Measurements from ENCODE around the gene SEPSECS. TPM values are rescaled to one million over a fixed set of nuclear protein-coding genes. Genes with fewer than 3 reads are reported as not detected.
"Not testable (repeated sequence)": the region's sequence is repeated elsewhere in the genome, so short reads cannot be mapped to it uniquely, and the experiment has no call there.

SEPSECS gene
- total and polyA plus RNA-seq, 2 of the 13 experiments (the other 11 are each of a cell fraction or from before 2014, with no cell fraction given) = 9.4 to 14.3 TPM

- no peak for TF ChIP-seq ZBTB42 (CRISPR knock-in tag; IDR thresholded peaks at IDR 0.05)
- Histone ChIP-seq H4K20me1 (ENCODE audit: insufficient read depth, low read length) (no peaks in the 10 kb centered on the region), H3K79me2 (ENCODE audit: insufficient read depth, low read length) (no peaks in the 10 kb centered on the region), H3K4me3 (replicated peaks in 1 of 3; ENCODE audit: insufficient read depth in 1 of 3, low read depth in 2 of 3, low read length in 3 of 3) (no peak overlapping the region), H3K4me2 (ENCODE audit: low read depth, low read length) (no peak overlapping the region), H3K36me3 (replicated peaks in 1 of 2; ENCODE audit: control insufficient read depth in 1 of 2, insufficient read depth in 2 of 2, low read length in 2 of 2) (no peaks in the 10 kb centered on the region), H2AFZ (ENCODE audit: low read length) (no peak overlapping the region), H3K27ac (ENCODE audit: extremely low read length, insufficient read depth, low read length) (no peak overlapping the region), H3K27me3 (ENCODE audit: control insufficient read depth in 1 of 2, insufficient read depth in 2 of 2, low read length in 2 of 2) (peaks cover 1 to 59% of the 10 kb centered on the region in 2 experiments; a peak in 4 of 5 replicates), H3K4me1 (ENCODE audit: insufficient read depth, low read length) (no peaks in the 10 kb centered on the region), H3K9me3 (ENCODE audit: low read length) (no peaks in the 10 kb centered on the region), H3K9ac (ENCODE audit: insufficient read depth, low read depth, low read length) (no peak overlapping the region)
- intact Hi-C loops (cut with micrococcal nuclease; ENCODE audit: unreplicated experiment) = no loop called here
- DNase-seq (ENCODE audit: low spot score) = no peak
- 40% methylated on average over 2 of the region's 4 CpGs for WGBS (ENCODE audit: low lambda C conversion rate)
- BruUV-seq (replicated peaks) = no TSS peak
- CTCF ChIA-PET (ENCODE audit: low intra/inter-chr PET ratio, low total read pairs) = no interaction called here
- ATAC-seq = no peak
- POLR2A ChIA-PET = no interaction called here
- in situ Hi-C loops (cut with HindIII; ENCODE audit: extremely low pct_ligation_motif_present, low pct_unique_long_range_greater_than_20kb) = no loop called here
- no peak for FAIRE-seq
Observed at GRCh38 chr4:25085671-25086070, 74.6 kb downstream of the SEPSECS start.

DNA sequence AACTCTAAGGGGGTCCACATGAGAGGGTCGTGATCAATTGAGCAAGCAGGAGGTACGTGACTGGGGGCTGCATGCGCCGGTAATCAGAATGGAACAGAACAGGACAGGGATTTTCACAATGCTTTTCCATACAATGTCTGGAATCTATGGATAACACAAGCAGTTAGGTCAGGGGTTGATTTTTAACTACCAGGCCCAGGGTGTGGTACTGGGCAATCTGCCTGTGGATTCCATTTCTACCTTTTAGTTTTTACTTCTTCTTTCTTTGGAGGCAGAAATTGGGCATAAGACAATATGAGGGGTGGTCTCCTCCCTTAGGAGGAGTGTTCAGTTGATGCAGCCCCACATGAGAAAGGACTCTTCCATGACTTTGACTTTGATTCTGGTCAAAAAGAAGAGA lies 76.8 kb downstream of the SEPSECS start:
- BruUV-seq (replicated peaks); H3K79me2 ChIP-seq (ENCODE audit: insufficient read depth, low read length); POLR2A ChIA-PET; intact Hi-C loops (cut with micrococcal nuclease; ENCODE audit: unreplicated experiment); H3K36me3 ChIP-seq (replicated peaks in 1 of 2; ENCODE audit: control insufficient read depth in 1 of 2, insufficient read depth in 2 of 2, low read length in 2 of 2); DNase-seq (ENCODE audit: low spot score); H3K9me3 ChIP-seq (ENCODE audit: low read length); ATAC-seq; CTCF ChIA-PET (ENCODE audit: low intra/inter-chr PET ratio, low total read pairs); H3K4me1 ChIP-seq (ENCODE audit: insufficient read depth, low read length); H4K20me1 ChIP-seq (ENCODE audit: insufficient read depth, low read length); H2AFZ ChIP-seq (ENCODE audit: low read length); in situ Hi-C loops (cut with HindIII; ENCODE audit: extremely low pct_ligation_motif_present, low pct_unique_long_range_greater_than_20kb); FAIRE-seq; H3K27ac ChIP-seq (ENCODE audit: extremely low read length, insufficient read depth, low read length); H3K4me2 ChIP-seq (ENCODE audit: low read depth, low read length); H3K4me3 ChIP-seq (replicated peaks in 1 of 3; ENCODE audit: insufficient read depth in 1 of 3, low read depth in 2 of 3, low read length in 3 of 3); H3K9ac ChIP-seq (ENCODE audit: insufficient read depth, low read depth, low read length): not testable (repeated sequence)
- WGBS (ENCODE audit: low lambda C conversion rate) = no CpG with 5 or more reads among the region's 4 CpGs
- H3K27me3 ChIP-seq (ENCODE audit: control insufficient read depth in 1 of 2, insufficient read depth in 2 of 2, low read length in 2 of 2) = peaks cover 1 to 39% of the 10 kb centered on the region in 2 experiments; a peak in 4 of 5 replicates

- Histone ChIP-seq H3K27ac (ENCODE audit: extremely low read length, insufficient read depth, low read length) (no peak overlapping the region), H3K36me3 (replicated peaks in 1 of 2; ENCODE audit: control insufficient read depth in 1 of 2, insufficient read depth in 2 of 2, low read length in 2 of 2) (no peaks in the 10 kb centered on the region), H3K4me2 (ENCODE audit: low read depth, low read length) (no peak overlapping the region), H3K79me2 (ENCODE audit: insufficient read depth, low read length) (no peaks in the 10 kb centered on the region), H3K9ac (ENCODE audit: insufficient read depth, low read depth, low read length) (no peak overlapping the region), H3K9me3 (ENCODE audit: low read length) (no peaks in the 10 kb centered on the region), H4K20me1 (ENCODE audit: insufficient read depth, low read length) (no peaks in the 10 kb centered on the region), H3K27me3 (ENCODE audit: control insufficient read depth in 1 of 2, insufficient read depth in 2 of 2, low read length in 2 of 2) (peaks cover 1 to 26% of the 10 kb centered on the region in 2 experiments; a peak in 4 of 5 replicates), H3K4me1 (ENCODE audit: insufficient read depth, low read length) (no peaks in the 10 kb centered on the region), H2AFZ (ENCODE audit: low read length) (no peak overlapping the region), H3K4me3 (replicated peaks in 1 of 3; ENCODE audit: insufficient read depth in 1 of 3, low read depth in 2 of 3, low read length in 3 of 3) (no peak overlapping the region)
- POLR2A ChIA-PET = no interaction called here
- 36% methylated on average over 5 of the region's 7 CpGs for WGBS (ENCODE audit: low lambda C conversion rate)
- ATAC-seq (no peak), FAIRE-seq (no peak), DNase-seq (ENCODE audit: low spot score) (no peak)
- intact Hi-C loops (cut with micrococcal nuclease; ENCODE audit: unreplicated experiment) (no loop called here), in situ Hi-C loops (cut with HindIII; ENCODE audit: extremely low pct_ligation_motif_present, low pct_unique_long_range_greater_than_20kb) (no loop called here)
- BruUV-seq (replicated peaks) = no TSS peak
- CTCF ChIA-PET (ENCODE audit: low intra/inter-chr PET ratio, low total read pairs) = no interaction called here
- no peak for TF ChIP-seq PITX1 (CRISPR knock-in tag; IDR thresholded peaks at IDR 0.05)
- no peak for TF ChIP-seq SAP130 (CRISPR knock-in tag; IDR thresholded peaks at IDR 0.05; ENCODE audit: low read depth)
- TF ChIP-seq, protein P1, sequence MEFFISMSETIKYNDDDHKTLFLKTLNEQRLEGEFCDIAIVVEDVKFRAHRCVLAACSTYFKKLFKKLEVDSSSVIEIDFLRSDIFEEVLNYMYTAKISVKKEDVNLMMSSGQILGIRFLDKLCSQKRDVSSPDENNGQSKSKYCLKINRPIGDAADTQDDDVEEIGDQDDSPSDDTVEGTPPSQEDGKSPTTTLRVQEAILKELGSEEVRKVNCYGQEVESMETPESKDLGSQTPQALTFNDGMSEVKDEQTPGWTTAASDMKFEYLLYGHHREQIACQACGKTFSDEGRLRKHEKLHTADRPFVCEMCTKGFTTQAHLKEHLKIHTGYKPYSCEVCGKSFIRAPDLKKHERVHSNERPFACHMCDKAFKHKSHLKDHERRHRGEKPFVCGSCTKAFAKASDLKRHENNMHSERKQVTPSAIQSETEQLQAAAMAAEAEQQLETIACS (CRISPR knock-in tag; IDR thresholded peaks at IDR 0.05) = no peak
- TF ChIP-seq ZNF615 (CRISPR knock-in tag; IDR thresholded peaks at IDR 0.05; ENCODE audit: borderline replicate concordance) = no peak
- no peak for TF ChIP-seq ZSCAN25 (CRISPR knock-in tag; IDR thresholded peaks at IDR 0.05)
- TF ChIP-seq MYC (CRISPR knock-in tag; IDR thresholded peaks at IDR 0.05; ENCODE audit: borderline replicate concordance) = no peak
- TF ChIP-seq, protein P2, sequence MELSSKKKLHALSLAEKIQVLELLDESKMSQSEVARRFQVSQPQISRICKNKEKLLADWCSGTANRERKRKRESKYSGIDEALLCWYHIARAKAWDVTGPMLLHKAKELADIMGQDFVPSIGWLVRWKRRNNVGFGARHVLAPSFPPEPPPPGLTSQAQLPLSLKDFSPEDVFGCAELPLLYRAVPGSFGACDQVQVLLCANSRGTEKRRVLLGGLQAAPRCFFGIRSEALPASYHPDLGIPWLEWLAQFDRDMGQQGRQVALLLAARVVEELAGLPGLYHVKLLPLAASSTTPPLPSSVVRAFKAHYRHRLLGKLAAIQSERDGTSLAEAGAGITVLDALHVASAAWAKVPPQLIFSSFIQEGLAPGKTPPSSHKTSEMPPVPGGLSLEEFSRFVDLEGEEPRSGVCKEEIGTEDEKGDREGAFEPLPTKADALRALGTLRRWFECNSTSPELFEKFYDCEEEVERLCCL (CRISPR knock-in tag; IDR thresholded peaks at IDR 0.05; ENCODE audit: borderline replicate concordance) = no peak
- no peak for TF ChIP-seq ZNF274 (CRISPR knock-in tag; IDR thresholded peaks at IDR 0.05)
- TF ChIP-seq NFRKB (IDR thresholded peaks at IDR 0.05) = no peak
Observed at GRCh38 chr4:25081866-25082471, 78.3 kb downstream of the SEPSECS start.
